MM.1S (cell line): ENCODE measurements around the gene AADAC.
"Not testable (repeated sequence)": the region's sequence is repeated elsewhere in the genome, so short reads cannot be mapped to it uniquely, and the experiment has no call there.

Experiments used
- DNase-seq: peaks from one replicate; pipeline ENCODE4 v3.0.0-alpha.2; 2015
- H2AFZ ChIP-seq: fragments of 300-600 bp; sonication (generic); 2 replicates; pipeline ENCODE4 v1.6.0; 2016; ENCODE audit warnings: antibody characterized with exemption, low read length
- H3F3A ChIP-seq: fragments of 300-600 bp; sonication (generic); 2 replicates; pipeline ENCODE4 v1.6.1; 2016; ENCODE audit warnings: mild to moderate bottlenecking, antibody characterized with exemption, low read length, moderate library complexity, mixed read lengths; ENCODE audit not compliant: insufficient read depth
- H3K27ac ChIP-seq: fragments of 300-600 bp; sonication (generic); 2 replicates; pipeline ENCODE4 v1.5.1; 2016; ENCODE audit warnings: mild to moderate bottlenecking, low read length
- H3K27me3 ChIP-seq: fragments of 300-600 bp; sonication (generic); replicated peaks from 2 replicates; pipeline ENCODE4 v1.6.0; 2016; ENCODE audit warnings: low read length; ENCODE audit not compliant: insufficient read depth
- H3K36me3 ChIP-seq: fragments of 300-600 bp; sonication (generic); replicated peaks from 2 replicates; pipeline ENCODE4 v1.6.1; 2016; ENCODE audit warnings: mild to moderate bottlenecking, low read length, mixed read lengths; ENCODE audit not compliant: insufficient read depth
- H3K4me1 ChIP-seq: fragments of 300-600 bp; sonication (generic); 2 replicates; pipeline ENCODE4 v1.6.1; 2016; ENCODE audit warnings: low read length, mixed read lengths
- H3K4me2 ChIP-seq: fragments of 300-600 bp; sonication (generic); 2 replicates; pipeline ENCODE4 v1.6.0; 2016; ENCODE audit warnings: low read depth, low read length
- H3K4me3 ChIP-seq: fragments of 300-600 bp; sonication (generic); 2 replicates; pipeline ENCODE4 v1.5.1; 2016; ENCODE audit warnings: low read length, mixed read lengths
- H3K79me2 ChIP-seq: fragments of 300-600 bp; sonication (generic); 2 replicates; pipeline ENCODE4 v1.6.1; 2016; ENCODE audit warnings: mixed run types, low read length, mixed read lengths
- H3K9ac ChIP-seq: fragments of 300-600 bp; sonication (generic); 2 replicates; pipeline ENCODE4 v1.6.1; 2016; ENCODE audit warnings: low read length, mixed read lengths
- H3K9me2 ChIP-seq: fragments of 300-600 bp; sonication (generic); replicated peaks from 2 replicates; pipeline ENCODE4 v1.6.1; 2016; ENCODE audit warnings: mild to moderate bottlenecking, low read length, mixed read lengths; ENCODE audit not compliant: insufficient read depth
- H3K9me3 ChIP-seq: fragments of 300-600 bp; sonication (generic); replicated peaks from 2 replicates; pipeline ENCODE4 v1.6.1; 2016; ENCODE audit warnings: mild to moderate bottlenecking, low read length, mixed read lengths; ENCODE audit not compliant: insufficient read depth
- H4K20me1 ChIP-seq: fragments of 300-600 bp; sonication (generic); 2 replicates; pipeline ENCODE4 v1.6.1; 2016; ENCODE audit warnings: mild to moderate bottlenecking, low read length, moderate library complexity, mixed read lengths; ENCODE audit not compliant: insufficient read depth
- CTCF ChIP-seq: fragments of 300-600 bp; sonication (generic); IDR thresholded peaks from 2 replicates; pipeline ENCODE4 v1.5.1; 2016; ENCODE audit warnings: antibody characterized with exemption, low read length, mixed read lengths
- EZH2 ChIP-seq: fragments of 300-600 bp; sonication (generic); optimal IDR thresholded peaks from 2 replicates; pipeline ENCODE3; 2017; ENCODE audit warnings: low read depth, mild to moderate bottlenecking, antibody characterized with exemption, low read length, mixed read lengths
- EZH2phosphoT487 ChIP-seq: fragments of 300-600 bp; sonication (generic); IDR thresholded peaks from 2 replicates; pipeline ENCODE4 v1.6.1; 2018; ENCODE audit warnings: antibody characterized with exemption, low read length

The AADAC gene

GRCh38 chr3:151800431-151800830 is 13.5 kb upstream of the AADAC start:
- TF ChIP-seq CTCF (no peak), EZH2 (no peak), EZH2phosphoT487 (no peak)
- Histone ChIP-seq H3K79me2 (no peaks in the 10 kb centered on the region), H3K4me2 (no peak overlapping the region), H3K4me1 (no peaks in the 10 kb centered on the region), H3K4me3 (no peak overlapping the region), H3K27ac (no peak overlapping the region), H3K27me3 (no peaks in the 10 kb centered on the region), H3K9me3 (no peaks in the 10 kb centered on the region), H3K36me3 (no peaks in the 10 kb centered on the region), H2AFZ (no peak overlapping the region), H3K9me2 (no peaks in the 10 kb centered on the region), H4K20me1 (no peaks in the 10 kb centered on the region), H3K9ac (no peak overlapping the region), H3F3A (no peaks in the 10 kb centered on the region)
- no peak for DNase-seq

- H3F3A ChIP-seq = no peaks in the 10 kb centered on the region
- H3K4me3 ChIP-seq = no peak overlapping the region
- H4K20me1 ChIP-seq = no peaks in the 10 kb centered on the region
- no peak for TF ChIP-seq EZH2
- TF ChIP-seq EZH2phosphoT487 = no peak
- TF ChIP-seq CTCF = no peak
- no peak for DNase-seq
- no peak overlapping the region for H3K27ac ChIP-seq
- H3K4me1 ChIP-seq = no peaks in the 10 kb centered on the region
- no peak overlapping the region for H2AFZ ChIP-seq
- H3K9me2 ChIP-seq = no peaks in the 10 kb centered on the region
- H3K27me3 ChIP-seq = no peaks in the 10 kb centered on the region
- no peak overlapping the region for H3K4me2 ChIP-seq
- H3K79me2 ChIP-seq = no peaks in the 10 kb centered on the region
- H3K36me3 ChIP-seq = no peaks in the 10 kb centered on the region
- H3K9ac ChIP-seq = no peak overlapping the region
- H3K9me3 ChIP-seq = no peaks in the 10 kb centered on the region
Observed at GRCh38 chr3:151804267-151804666, 9.6 kb upstream of the AADAC start.

- no peaks in the 10 kb centered on the region for H3K9me3 ChIP-seq
- no peaks in the 10 kb centered on the region for H3K27me3 ChIP-seq
- no peaks in the 10 kb centered on the region for H3K4me1 ChIP-seq
- no peaks in the 10 kb centered on the region for H3K36me3 ChIP-seq
- no peak for DNase-seq
- H4K20me1 ChIP-seq = no peaks in the 10 kb centered on the region
- TF ChIP-seq CTCF = no peak
- TF ChIP-seq EZH2phosphoT487 = no peak
- TF ChIP-seq EZH2 = no peak
- no peaks in the 10 kb centered on the region for H3K9me2 ChIP-seq
- no peak overlapping the region for H3K4me3 ChIP-seq
- no peak overlapping the region for H3K4me2 ChIP-seq
- no peaks in the 10 kb centered on the region for H3F3A ChIP-seq
- H3K9ac ChIP-seq = no peak overlapping the region
- H3K79me2 ChIP-seq = no peaks in the 10 kb centered on the region
- H3K27ac ChIP-seq = no peak overlapping the region
- no peak overlapping the region for H2AFZ ChIP-seq
Observed at GRCh38 chr3:151806838-151807237, 7.1 kb upstream of the AADAC start.

GRCh38 chr3:151808926-151809325 is 5.0 kb upstream of the AADAC start:
- H3K27ac ChIP-seq, H3K27me3 ChIP-seq, H3K9me2 ChIP-seq, H3K9ac ChIP-seq, H3K79me2 ChIP-seq, H3K4me2 ChIP-seq, H3K4me3 ChIP-seq, H3K36me3 ChIP-seq, H3K9me3 ChIP-seq, H3K4me1 ChIP-seq, H3F3A ChIP-seq, DNase-seq, H2AFZ ChIP-seq, H4K20me1 ChIP-seq: not testable (repeated sequence)
